Cardiac fibroblast (primary cell): ENCODE measurements around the gene ZNRF1.
"Not testable (repeated sequence)": the region's sequence is repeated elsewhere in the genome, so short reads cannot be mapped to it uniquely, and the experiment has no call there.

Experiments
- DNase-seq, 2 donors: peaks; one replicate each; pipeline versions ENCODE4 v3.0.0 to v3.0.0-alpha.2; 2010; ENCODE audit warnings: low read depth in 2 of 2
- H3K4me3 ChIP-seq, 2 donors: replicated peaks in 1 of 2; 1 replicate in 1 of 2; 2 replicates in 1 of 2; pipeline ENCODE4 v1.5.1; 2011; ENCODE audit warnings: low read depth in 2 of 2, low read length in 2 of 2, mild to moderate bottlenecking in 2 of 2, moderate library complexity in 1 of 2
- TF ChIP-seq, protein P1 (sequence below): IDR thresholded peaks from one replicate; pipeline ENCODE4 v1.5.1; 2011; ENCODE audit warnings: low read depth, mild to moderate bottlenecking, low read length, inconsistent platforms

ZNRF1 gene

DNA sequence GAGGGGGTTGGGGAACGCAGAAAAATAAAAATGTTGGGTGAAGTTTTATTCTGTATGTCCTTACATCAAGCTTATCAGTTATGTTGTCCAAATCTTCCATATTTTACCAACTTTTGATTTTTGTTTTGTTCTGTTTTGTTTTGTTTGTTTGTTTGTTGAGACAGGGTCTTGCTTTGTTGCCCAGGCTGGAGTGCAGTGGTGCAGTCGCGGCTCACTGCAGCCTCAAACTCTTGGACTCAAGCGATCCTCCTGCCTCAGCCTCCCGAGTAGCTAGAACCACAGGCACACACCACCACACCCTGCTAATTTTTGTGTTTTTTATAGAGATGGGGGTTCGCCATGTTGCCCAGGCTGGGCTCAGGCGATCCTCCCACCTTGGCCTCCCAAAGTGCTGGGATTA, 20.8 kb downstream of the ZNRF1 start:
- DNase-seq = no peak
- no peak overlapping the region for H3K4me3 ChIP-seq
- TF ChIP-seq, protein P1, sequence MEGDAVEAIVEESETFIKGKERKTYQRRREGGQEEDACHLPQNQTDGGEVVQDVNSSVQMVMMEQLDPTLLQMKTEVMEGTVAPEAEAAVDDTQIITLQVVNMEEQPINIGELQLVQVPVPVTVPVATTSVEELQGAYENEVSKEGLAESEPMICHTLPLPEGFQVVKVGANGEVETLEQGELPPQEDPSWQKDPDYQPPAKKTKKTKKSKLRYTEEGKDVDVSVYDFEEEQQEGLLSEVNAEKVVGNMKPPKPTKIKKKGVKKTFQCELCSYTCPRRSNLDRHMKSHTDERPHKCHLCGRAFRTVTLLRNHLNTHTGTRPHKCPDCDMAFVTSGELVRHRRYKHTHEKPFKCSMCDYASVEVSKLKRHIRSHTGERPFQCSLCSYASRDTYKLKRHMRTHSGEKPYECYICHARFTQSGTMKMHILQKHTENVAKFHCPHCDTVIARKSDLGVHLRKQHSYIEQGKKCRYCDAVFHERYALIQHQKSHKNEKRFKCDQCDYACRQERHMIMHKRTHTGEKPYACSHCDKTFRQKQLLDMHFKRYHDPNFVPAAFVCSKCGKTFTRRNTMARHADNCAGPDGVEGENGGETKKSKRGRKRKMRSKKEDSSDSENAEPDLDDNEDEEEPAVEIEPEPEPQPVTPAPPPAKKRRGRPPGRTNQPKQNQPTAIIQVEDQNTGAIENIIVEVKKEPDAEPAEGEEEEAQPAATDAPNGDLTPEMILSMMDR = no peak

DNA sequence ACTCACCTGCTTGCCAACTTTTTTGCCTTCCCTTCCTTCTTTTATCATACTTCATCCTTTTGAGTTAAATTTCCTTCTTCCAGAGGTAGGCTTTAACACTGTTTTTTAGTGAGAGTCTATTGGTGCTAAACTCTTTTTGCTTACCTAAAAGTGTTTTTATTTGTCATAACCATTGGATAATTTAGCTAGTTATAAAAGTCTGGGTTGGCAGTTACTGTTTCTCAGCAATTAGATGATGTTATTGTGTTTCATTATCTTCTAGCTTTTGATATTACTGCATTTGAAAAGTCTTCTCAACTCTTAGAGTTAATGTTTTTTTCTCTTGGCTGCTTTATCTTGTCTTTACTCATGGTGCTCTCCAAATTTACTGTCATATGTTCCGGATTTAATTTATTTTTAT, 22.6 kb downstream of the ZNRF1 start:
- no peak overlapping the region for H3K4me3 ChIP-seq
- TF ChIP-seq, protein P1 = no peak
- DNase-seq = no peak

DNA sequence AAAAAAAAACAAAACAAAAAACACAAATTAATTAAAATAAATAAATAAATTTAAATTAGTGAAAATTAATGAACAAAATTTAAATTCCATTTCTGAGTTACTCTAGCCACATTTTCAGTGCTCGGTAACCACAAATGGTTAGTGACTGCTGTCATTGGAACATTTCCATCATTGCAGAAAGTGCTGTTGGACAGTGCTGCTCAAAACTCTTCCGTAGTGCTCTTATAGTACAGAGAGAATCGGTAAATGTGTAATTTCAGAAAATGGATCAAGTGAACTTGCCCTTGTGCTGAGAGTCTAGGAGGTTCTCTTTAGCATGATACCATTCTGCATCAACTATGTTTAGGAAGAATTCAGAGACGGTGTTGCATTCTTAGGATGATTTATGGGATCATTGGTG, 23.7 kb downstream of the ZNRF1 start:
- TF ChIP-seq, protein P1 = no peak
- no peak for DNase-seq
- H3K4me3 ChIP-seq = no peak overlapping the region

DNA sequence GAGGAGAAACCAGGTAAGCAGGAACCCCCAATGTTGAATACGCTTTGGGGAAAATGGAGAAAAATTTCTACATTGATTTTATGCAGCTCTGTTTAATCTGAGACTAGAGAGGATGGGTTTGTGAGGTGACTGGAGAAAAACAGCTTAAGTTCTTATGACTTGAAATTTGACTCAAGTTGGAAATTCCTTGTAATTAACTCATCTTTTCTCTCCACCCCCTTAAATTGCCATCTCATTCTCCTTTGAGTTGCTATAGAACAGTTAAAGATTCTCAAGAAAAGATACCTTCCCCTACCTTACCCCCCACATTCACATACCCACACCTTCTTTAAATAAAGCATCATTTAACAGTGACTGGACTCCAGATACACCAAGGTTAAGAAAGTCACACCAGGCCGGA, 24.2 kb downstream of the ZNRF1 start:
- TF ChIP-seq, protein P1 = no peak
- no peak overlapping the region for H3K4me3 ChIP-seq
- DNase-seq = peak in 1 of 2 donors; percentile 50

DNA sequence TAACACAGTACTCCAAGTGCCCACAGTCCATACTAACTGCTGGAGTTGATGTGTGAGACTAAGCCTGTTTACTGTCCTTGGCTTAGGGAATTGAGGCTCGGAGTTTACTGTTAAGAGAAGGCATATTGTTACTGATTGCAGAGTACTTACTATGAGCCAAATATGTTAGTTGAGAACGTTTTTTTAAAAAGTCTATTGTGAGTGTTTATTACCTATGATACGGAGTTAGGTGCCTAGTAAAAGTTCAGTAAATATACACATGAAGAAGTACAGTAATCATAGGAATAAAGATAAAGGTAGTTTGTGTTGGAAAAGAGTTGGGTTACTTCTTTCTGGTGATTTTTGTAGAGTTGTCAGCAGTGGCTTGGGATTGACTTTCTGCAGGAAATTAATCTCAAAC, 25.4 kb downstream of the ZNRF1 start:
- TF ChIP-seq, protein P1 = no peak
- H3K4me3 ChIP-seq = no peak overlapping the region
- no peak for DNase-seq

DNA sequence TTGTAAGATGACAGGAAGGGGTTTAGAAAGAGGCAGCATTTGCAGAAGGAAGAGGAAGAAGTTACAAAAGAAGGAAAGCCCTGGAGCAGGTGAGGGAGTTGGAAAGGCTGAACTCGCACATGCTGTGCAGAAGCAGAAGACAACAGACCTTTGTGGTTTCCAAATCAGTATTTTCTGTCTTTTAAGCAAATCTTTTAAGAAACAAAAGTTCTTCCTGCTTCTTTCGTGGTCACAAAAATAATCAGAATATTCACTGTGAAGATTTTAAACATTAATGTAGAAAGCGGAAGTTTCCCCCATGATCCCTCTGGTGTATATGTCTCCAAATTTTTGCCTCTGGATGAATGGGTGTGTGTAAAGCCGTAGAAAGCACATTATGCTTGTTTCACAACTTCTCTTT, 25.8 kb downstream of the ZNRF1 start:
- H3K4me3 ChIP-seq = no peak overlapping the region
- DNase-seq = no peak
- TF ChIP-seq, protein P1 = no peak

DNA sequence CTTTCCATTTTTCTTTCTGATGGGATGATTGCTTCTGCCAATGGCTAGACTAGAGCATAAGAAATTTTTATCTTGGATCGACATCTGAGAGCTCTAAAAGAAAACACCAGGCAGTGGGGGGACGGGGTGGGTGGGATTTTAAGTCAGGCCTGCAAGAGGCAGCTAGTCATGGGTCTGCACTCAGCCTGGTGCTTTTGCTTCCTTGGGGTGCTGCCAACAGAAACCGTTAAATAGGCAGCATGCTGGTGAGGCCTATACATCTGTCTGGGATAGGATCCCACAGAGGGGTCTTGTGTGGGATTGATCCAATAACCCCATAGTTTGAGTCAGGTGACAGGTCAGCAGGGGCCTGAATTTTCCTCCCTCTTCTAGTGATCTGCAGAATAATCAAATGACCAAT, 26.9 kb downstream of the ZNRF1 start:
- DNase-seq = no peak
- TF ChIP-seq, protein P1 = no peak
- no peak overlapping the region for H3K4me3 ChIP-seq

DNA sequence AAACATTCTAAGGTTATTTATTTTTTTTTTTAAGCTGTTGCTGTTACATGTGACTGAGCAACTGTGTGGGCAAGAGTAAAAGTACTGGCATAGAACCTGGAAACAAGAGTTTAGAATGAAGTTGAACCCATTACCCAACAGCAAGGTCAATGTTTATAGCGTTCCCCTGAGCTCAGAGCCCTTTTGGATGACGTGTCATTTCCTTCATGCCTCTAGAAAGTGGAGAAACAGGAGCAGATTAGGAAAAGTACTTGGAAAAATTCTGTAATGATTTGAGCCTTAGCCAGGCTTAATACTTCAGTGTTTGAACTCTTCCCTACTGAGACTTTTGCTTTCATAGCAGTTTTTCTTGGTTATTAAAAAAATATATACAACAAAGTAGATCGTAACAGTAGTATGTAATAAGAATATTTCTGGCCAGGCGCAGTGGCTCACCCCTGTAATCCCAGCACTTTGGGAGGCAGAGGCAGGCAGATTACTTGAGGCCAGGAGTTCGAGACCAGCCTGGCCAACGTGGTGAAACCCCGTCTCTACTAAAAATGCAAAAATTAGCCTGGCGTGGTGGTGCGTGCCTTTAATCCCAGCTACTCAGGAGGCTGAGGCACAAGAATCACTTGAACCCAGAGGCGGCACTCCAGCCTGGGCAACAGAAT, 27.5 kb downstream of the ZNRF1 start:
- H3K4me3 ChIP-seq = not testable (repeated sequence)
- DNase-seq = peak; percentile 89 to 98
